MV-4-11 (cell line): Measurements from ENCODE around the gene NOS1AP.
A peak's percentile ranks its signal among the peaks of the same experiment; 100 is the strongest.

ENCODE experiments used
- DNase-seq: peaks from one replicate; lab custom pipeline; 2025; lab: John Stamatoyannopoulos, UW

NOS1AP gene

GRCh38 chr1:162138112-162138511 is 68.6 kb downstream of the NOS1AP start:
- no peak for DNase-seq

- DNase-seq, result no peak
Measured at GRCh38 chr1:162138599-162139181, 69.2 kb downstream of the NOS1AP start.

GRCh38 chr1:162139211-162139610 is 69.7 kb downstream of the NOS1AP start:
- DNase-seq, result no peak

GRCh38 chr1:162141281-162142054 is 72.0 kb downstream of the NOS1AP start:
- no peak for DNase-seq

GRCh38 chr1:162142968-162143367 is 73.5 kb downstream of the NOS1AP start:
- no peak for DNase-seq

GRCh38 chr1:162144268-162144667 is 74.8 kb downstream of the NOS1AP start:
- DNase-seq, result no peak

GRCh38 chr1:162144853-162145252 is 75.4 kb downstream of the NOS1AP start:
- DNase-seq, result peak; percentile 11

GRCh38 chr1:162145280-162145965 is 75.9 kb downstream of the NOS1AP start:
- no peak for DNase-seq

- DNase-seq, result no peak
Measured at GRCh38 chr1:162145966-162146696, 76.6 kb downstream of the NOS1AP start.

- no peak for DNase-seq
Measured at GRCh38 chr1:162147760-162148159, 78.3 kb downstream of the NOS1AP start.

- no peak for DNase-seq
Measured at GRCh38 chr1:162150112-162150511, 80.6 kb downstream of the NOS1AP start.

GRCh38 chr1:162151900-162152829 is 82.7 kb downstream of the NOS1AP start:
- peak; percentile 52 for DNase-seq

- DNase-seq, result no peak
Measured at GRCh38 chr1:162153374-162153773, 83.9 kb downstream of the NOS1AP start.

- DNase-seq, result no peak
Measured at GRCh38 chr1:162157469-162157868, 88.0 kb downstream of the NOS1AP start.

- no peak for DNase-seq
Measured at GRCh38 chr1:162158624-162159271, 89.3 kb downstream of the NOS1AP start.

- no peak for DNase-seq
Measured at GRCh38 chr1:162159515-162159914, 90.0 kb downstream of the NOS1AP start.

GRCh38 chr1:162161916-162162550 is 92.5 kb downstream of the NOS1AP start:
- no peak for DNase-seq

- DNase-seq, result no peak
Measured at GRCh38 chr1:162165528-162165927, 96.0 kb downstream of the NOS1AP start.

GRCh38 chr1:162166917-162167615 is 97.6 kb downstream of the NOS1AP start:
- no peak for DNase-seq

- no peak for DNase-seq
Measured at GRCh38 chr1:162168261-162168660, 98.8 kb downstream of the NOS1AP start.
